Mesenchymal stem cell (in vitro differentiated cells and primary cell): Measurements from ENCODE around the gene ASIC4.

Experiments
- DNase-seq: peaks from one replicate; pipeline ENCODE4 v3.0.0-alpha.2; 2013
- H2AFZ ChIP-seq: one replicate; pipeline ENCODE4 v1.6.1; 2013; ENCODE audit warnings: low read depth, mild to moderate bottlenecking, control low read depth, inconsistent platforms, low read length, moderate library complexity
- H2AK5ac ChIP-seq: 2 replicates; pipeline ENCODE4 v1.6.1; 2013; ENCODE audit warnings: low read length, moderate library complexity, mild to moderate bottlenecking, inconsistent platforms; ENCODE audit not compliant: severe bottlenecking
- H2BK120ac ChIP-seq: one replicate; pipeline ENCODE4 v1.6.1; 2013; ENCODE audit warnings: low read depth, mild to moderate bottlenecking, inconsistent platforms, low read length, moderate library complexity
- H2BK12ac ChIP-seq, 2 experiments: one replicate each; pipeline ENCODE4 v1.6.1; 2013; ENCODE audit warnings: inconsistent platforms in 2 of 2, low read length in 2 of 2, mild to moderate bottlenecking in 2 of 2, moderate library complexity in 2 of 2, control low read depth in 1 of 2
- H2BK15ac ChIP-seq: one replicate; pipeline ENCODE4 v1.6.1; 2013; ENCODE audit warnings: mild to moderate bottlenecking, low read depth, inconsistent platforms; ENCODE audit not compliant: poor library complexity, severe bottlenecking
- H2BK5ac ChIP-seq: 2 replicates; pipeline ENCODE4 v1.6.1; 2013; ENCODE audit warnings: low read depth, mild to moderate bottlenecking, low read length, control low read depth, inconsistent platforms; ENCODE audit not compliant: poor library complexity, severe bottlenecking
- H3K14ac ChIP-seq, 2 experiments: one replicate each; pipeline ENCODE4 v1.6.1; 2013; ENCODE audit warnings: inconsistent platforms in 2 of 2, low read length in 2 of 2, control low read depth in 1 of 2, mild to moderate bottlenecking in 1 of 2, moderate library complexity in 1 of 2
- H3K18ac ChIP-seq, 2 experiments: one replicate each; pipeline ENCODE4 v1.6.1; 2013; ENCODE audit warnings: inconsistent platforms in 2 of 2, low read length in 2 of 2, control low read depth in 1 of 2, low read depth in 1 of 2, mild to moderate bottlenecking in 1 of 2
- H3K23ac ChIP-seq, 2 experiments: one replicate each; pipeline ENCODE4 v1.6.1; 2013; ENCODE audit warnings: inconsistent platforms in 2 of 2, low read length in 2 of 2, mild to moderate bottlenecking in 2 of 2, moderate library complexity in 2 of 2, control low read depth in 1 of 2
- H3K27ac ChIP-seq: 2 replicates; pipeline ENCODE4 v1.5.1; 2013; ENCODE audit warnings: mild to moderate bottlenecking, moderate library complexity, low read length, control low read depth, inconsistent platforms; ENCODE audit not compliant: poor library complexity, severe bottlenecking
- H3K27me3 ChIP-seq, 2 experiments: 2 replicates each; pipeline versions ENCODE4 v1.6.1 to v1.7.0; 2013; ENCODE audit warnings: low read length in 2 of 2, mild to moderate bottlenecking in 2 of 2, moderate library complexity in 2 of 2, control low read depth in 1 of 2, inconsistent platforms in 1 of 2; ENCODE audit not compliant: control insufficient read depth in 1 of 2, insufficient read depth in 1 of 2
- H3K36me3 ChIP-seq, 2 experiments: 2 replicates each; pipeline versions ENCODE4 v1.6.1 to v1.7.0; 2013; ENCODE audit warnings: low read length in 2 of 2, control low read depth in 1 of 2, inconsistent platforms in 1 of 2, low read depth in 1 of 2, mild to moderate bottlenecking in 1 of 2; ENCODE audit not compliant: insufficient read depth in 2 of 2, control insufficient read depth in 1 of 2
- H3K4ac ChIP-seq, 2 experiments: one replicate each; pipeline ENCODE4 v1.6.1; 2013; ENCODE audit warnings: inconsistent platforms in 2 of 2, low read length in 2 of 2, mild to moderate bottlenecking in 2 of 2, moderate library complexity in 2 of 2, control low read depth in 1 of 2, low read depth in 1 of 2
- H3K4me1 ChIP-seq: 2 replicates; pipeline ENCODE4 v1.6.1; 2013; ENCODE audit warnings: low read depth, low read length, control low read depth; ENCODE audit not compliant: control insufficient read depth, insufficient read depth
- H3K4me2 ChIP-seq: 2 replicates; pipeline ENCODE4 v1.6.1; 2013; ENCODE audit warnings: low read length, mild to moderate bottlenecking, inconsistent platforms; ENCODE audit not compliant: poor library complexity, severe bottlenecking
- H3K4me3 ChIP-seq, 2 experiments: 2 replicates each; pipeline versions ENCODE4 v1.5.1 to v1.7.0; 2013; ENCODE audit warnings: low read length in 2 of 2, mild to moderate bottlenecking in 2 of 2, control low read depth in 1 of 2, low read depth in 1 of 2; ENCODE audit not compliant: insufficient read depth in 1 of 2
- H3K79me1 ChIP-seq: replicated peaks from 2 replicates; pipeline ENCODE4 v1.6.1; 2013; ENCODE audit warnings: mild to moderate bottlenecking, control low read depth, low read length, inconsistent platforms; ENCODE audit not compliant: poor library complexity, severe bottlenecking
- H3K9ac ChIP-seq: 2 replicates; pipeline ENCODE4 v1.7.0; 2013; ENCODE audit warnings: mild to moderate bottlenecking, low read length, moderate library complexity
- H3K9me3 ChIP-seq: 2 replicates; pipeline ENCODE4 v1.7.0; 2013; ENCODE audit warnings: mild to moderate bottlenecking, low read length; ENCODE audit not compliant: control insufficient read depth
- H4K8ac ChIP-seq: one replicate; pipeline ENCODE4 v1.6.1; 2013; ENCODE audit warnings: inconsistent platforms, mild to moderate bottlenecking, low read length, moderate library complexity
- H4K91ac ChIP-seq: one replicate; pipeline ENCODE4 v1.6.1; 2013; ENCODE audit warnings: mild to moderate bottlenecking, low read length, inconsistent platforms
- WGBS: methylation state at CpG from one replicate; pipeline ENCODE4 v1.1.7; 2013; ENCODE audit warnings: mixed read lengths; 5-methylcytosine and 5-hydroxymethylcytosine counted together

The ASIC4 gene

DNA sequence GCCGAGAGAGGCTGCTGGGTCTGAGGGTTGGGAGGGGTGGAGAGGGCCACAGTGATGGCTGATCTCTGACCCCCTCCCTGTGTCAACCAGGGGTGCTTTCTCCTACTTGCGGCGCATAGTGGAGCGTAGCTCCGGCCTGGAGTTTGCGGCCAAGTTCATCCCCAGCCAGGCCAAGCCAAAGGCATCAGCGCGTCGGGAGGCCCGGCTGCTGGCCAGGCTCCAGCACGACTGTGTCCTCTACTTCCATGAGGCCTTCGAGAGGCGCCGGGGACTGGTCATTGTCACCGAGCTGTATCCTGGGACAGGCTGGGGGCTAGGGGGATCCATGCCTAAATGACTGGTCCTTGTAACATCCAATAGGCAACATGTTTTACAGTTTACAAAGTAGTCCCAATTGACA is 36.5 kb upstream of the ASIC4 start:
- H3K9ac ChIP-seq: no peak overlapping the region

DNA sequence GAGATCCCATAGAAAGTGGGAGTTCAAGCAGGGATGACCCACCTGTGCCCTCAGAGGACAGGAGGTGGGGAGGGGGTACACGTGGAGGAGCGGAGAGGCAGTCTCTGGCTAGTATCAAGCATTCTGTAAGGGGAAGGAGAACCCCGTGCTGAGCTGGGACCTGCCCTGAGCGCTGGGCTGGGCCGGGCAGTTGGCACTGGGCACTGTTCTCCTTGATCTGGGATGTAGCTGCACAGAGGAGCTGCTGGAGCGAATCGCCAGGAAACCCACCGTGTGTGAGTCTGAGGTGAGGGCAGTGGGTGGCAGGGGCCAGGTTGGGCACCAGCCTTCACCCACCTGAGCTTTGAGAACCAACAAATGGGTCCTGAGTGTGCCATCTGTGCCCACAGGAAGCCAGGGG is 35.4 kb upstream of the ASIC4 start:
- Histone ChIP-seq H2BK12ac (no peak overlapping the region), H2BK15ac (no peak overlapping the region)

More for the DNA sequence above, 36.5 kb upstream of the ASIC4 start:
- Histone ChIP-seq H2BK120ac (no peak overlapping the region), H2BK12ac (no peak overlapping the region), H3K9me3 (no peaks in the 10 kb centered on the region), H2BK15ac (no peak overlapping the region), H3K4me2 (no peak overlapping the region), H3K4me1 (peaks cover 9% of the 10 kb centered on the region), H4K91ac (no peak overlapping the region), H3K18ac (no peak overlapping the region), H2AK5ac (no peak overlapping the region), H3K36me3 (peaks cover 74 to 88% of the 10 kb centered on the region in 2 experiments), H3K14ac (no peak overlapping the region), H2AFZ (no peak overlapping the region), H3K4ac (no peak overlapping the region), H3K27me3 (no peaks in the 10 kb centered on the region), H3K27ac (no peak overlapping the region), H2BK5ac (no peak overlapping the region), H3K79me1 (no peaks in the 10 kb centered on the region), H3K4me3 (no peak overlapping the region), H4K8ac (no peak overlapping the region), H3K23ac (no peak overlapping the region)
- DNase-seq: no peak
- 95% methylated on average over 14 of the region's 15 CpGs for WGBS

DNA sequence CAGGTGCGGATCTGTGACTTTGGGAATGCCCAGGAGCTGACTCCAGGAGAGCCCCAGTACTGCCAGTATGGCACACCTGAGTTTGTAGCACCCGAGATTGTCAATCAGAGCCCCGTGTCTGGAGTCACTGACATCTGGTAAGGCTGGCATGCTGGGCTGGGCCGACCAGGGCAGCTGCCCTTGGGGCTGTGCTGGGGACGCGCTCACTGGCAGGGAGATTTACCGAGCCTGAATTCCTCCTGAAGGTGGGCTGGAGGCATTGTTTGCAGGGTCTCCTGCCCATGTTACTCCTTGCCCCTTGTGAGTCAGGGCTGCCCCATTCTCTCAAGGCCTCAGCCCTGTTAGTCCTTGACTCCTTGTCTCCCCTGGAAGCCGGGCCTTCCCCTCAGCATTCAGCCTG is 34.3 kb upstream of the ASIC4 start:
- Histone ChIP-seq H2BK5ac (no peak overlapping the region), H3K14ac (no peak overlapping the region), H3K4me2 (no peak overlapping the region), H2BK12ac (no peak overlapping the region), H3K4ac (no peak overlapping the region), H3K79me1 (no peaks in the 10 kb centered on the region), H4K8ac (no peak overlapping the region), H3K36me3 (peaks cover 68 to 71% of the 10 kb centered on the region in 2 experiments), H4K91ac (no peak overlapping the region), H3K18ac (no peak overlapping the region), H3K4me1 (peaks cover 24% of the 10 kb centered on the region), H2BK15ac (no peak overlapping the region), H3K27me3 (peaks cover 3 to 8% of the 10 kb centered on the region in 2 experiments), H2AFZ (no peak overlapping the region), H2AK5ac (no peak overlapping the region), H3K9ac (no peak overlapping the region), H3K4me3 (peak overlapping the region in 1 of 2 experiments; percentile 22), H3K9me3 (no peaks in the 10 kb centered on the region), H2BK120ac (no peak overlapping the region), H3K23ac (no peak overlapping the region), H3K27ac (no peak overlapping the region)
- DNase-seq: no peak
- 91% methylated on average over 8 of the region's 8 CpGs for WGBS

More for the DNA sequence above, 35.4 kb upstream of the ASIC4 start:
- H3K18ac ChIP-seq: no peak overlapping the region
- no peak overlapping the region for H4K91ac ChIP-seq
- H3K4me3 ChIP-seq: no peak overlapping the region
- H2BK120ac ChIP-seq: no peak overlapping the region
- H3K4me2 ChIP-seq: no peak overlapping the region
- H2AK5ac ChIP-seq: no peak overlapping the region
- no peak overlapping the region for H3K9ac ChIP-seq
- 96% methylated on average over 8 of the region's 8 CpGs for WGBS
- no peaks in the 10 kb centered on the region for H3K79me1 ChIP-seq
- H3K14ac ChIP-seq: no peak overlapping the region
- no peak overlapping the region for H3K23ac ChIP-seq
- H3K9me3 ChIP-seq: no peaks in the 10 kb centered on the region
- H4K8ac ChIP-seq: no peak overlapping the region
- H3K36me3 ChIP-seq: peaks cover 74 to 78% of the 10 kb centered on the region in 2 experiments
- H2AFZ ChIP-seq: no peak overlapping the region
- no peak overlapping the region for H3K27ac ChIP-seq
- no peak for DNase-seq
- H3K27me3 ChIP-seq: peaks cover 0 to 2% of the 10 kb centered on the region in 2 experiments
- peaks cover 13% of the 10 kb centered on the region for H3K4me1 ChIP-seq
- H3K4ac ChIP-seq: no peak overlapping the region
- no peak overlapping the region for H2BK5ac ChIP-seq

DNA sequence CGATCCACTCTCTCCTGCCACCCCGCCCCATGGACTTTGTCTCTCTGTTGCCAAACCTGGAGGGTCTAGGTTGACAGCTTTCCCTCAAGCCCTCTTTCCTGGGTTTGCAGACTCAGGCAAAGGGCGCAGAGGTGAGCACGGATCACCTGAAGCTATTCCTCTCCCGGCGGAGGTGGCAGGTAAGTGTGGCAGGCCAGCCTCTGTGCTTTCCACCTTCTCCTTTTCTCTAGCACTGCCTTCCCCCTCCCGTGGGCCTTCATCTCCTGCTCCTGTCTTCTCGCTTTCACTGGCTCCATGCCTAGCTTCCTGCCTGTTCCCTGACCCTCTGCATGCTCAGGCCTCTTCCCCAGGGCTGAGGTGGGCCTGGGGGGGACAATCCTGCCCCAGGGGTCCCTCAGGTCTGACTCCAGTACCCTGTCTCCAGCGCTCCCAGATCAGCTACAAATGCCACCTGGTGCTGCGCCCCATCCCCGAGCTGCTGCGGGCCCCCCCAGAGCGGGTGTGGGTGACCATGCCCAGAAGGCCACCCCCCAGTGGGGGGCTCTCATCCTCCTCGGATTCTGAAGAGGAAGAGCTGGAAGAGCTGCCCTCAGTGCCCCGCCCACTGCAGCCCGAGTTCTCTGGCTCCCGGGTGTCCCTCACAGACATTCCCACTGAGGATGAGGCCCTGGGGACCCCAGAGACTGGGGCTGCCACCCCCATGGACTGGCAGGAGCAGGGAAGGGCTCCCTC is 31.4 kb upstream of the ASIC4 start:
- peaks cover 28% of the 10 kb centered on the region for H3K4me1 ChIP-seq
- no peaks in the 10 kb centered on the region for H3K9me3 ChIP-seq
- no peak overlapping the region for H3K18ac ChIP-seq
- H3K79me1 ChIP-seq: no peaks in the 10 kb centered on the region
- no peak overlapping the region for H3K4me3 ChIP-seq
- H3K4ac ChIP-seq: no peak overlapping the region
- DNase-seq: no peak
- H3K14ac ChIP-seq: no peak overlapping the region
- no peak overlapping the region for H3K4me2 ChIP-seq
- H2BK5ac ChIP-seq: no peak overlapping the region
- H4K8ac ChIP-seq: no peak overlapping the region
- H3K27me3 ChIP-seq: peaks cover 3 to 19% of the 10 kb centered on the region in 2 experiments
- H3K23ac ChIP-seq: no peak overlapping the region
- H3K36me3 ChIP-seq: peaks cover 53 to 72% of the 10 kb centered on the region in 2 experiments
- no peak overlapping the region for H2AK5ac ChIP-seq
- H3K27ac ChIP-seq: no peak overlapping the region
- no peak overlapping the region for H4K91ac ChIP-seq
- no peak overlapping the region for H3K9ac ChIP-seq
- no peak overlapping the region for H2BK12ac ChIP-seq
- H2BK15ac ChIP-seq: no peak overlapping the region
- H2AFZ ChIP-seq: no peak overlapping the region
- no peak overlapping the region for H2BK120ac ChIP-seq
- 77% methylated on average over 17 of the region's 17 CpGs for WGBS
